Measurements from ENCODE around the gene CPN2. TPM values are rescaled to one million over a fixed set of nuclear protein-coding genes. Genes with fewer than 3 reads are reported as not detected.
A peak's percentile ranks its signal among the peaks of the same experiment; 100 is the strongest.

Gene CPN2
- total RNA-seq, result not detected in 2 replicates

DNA sequence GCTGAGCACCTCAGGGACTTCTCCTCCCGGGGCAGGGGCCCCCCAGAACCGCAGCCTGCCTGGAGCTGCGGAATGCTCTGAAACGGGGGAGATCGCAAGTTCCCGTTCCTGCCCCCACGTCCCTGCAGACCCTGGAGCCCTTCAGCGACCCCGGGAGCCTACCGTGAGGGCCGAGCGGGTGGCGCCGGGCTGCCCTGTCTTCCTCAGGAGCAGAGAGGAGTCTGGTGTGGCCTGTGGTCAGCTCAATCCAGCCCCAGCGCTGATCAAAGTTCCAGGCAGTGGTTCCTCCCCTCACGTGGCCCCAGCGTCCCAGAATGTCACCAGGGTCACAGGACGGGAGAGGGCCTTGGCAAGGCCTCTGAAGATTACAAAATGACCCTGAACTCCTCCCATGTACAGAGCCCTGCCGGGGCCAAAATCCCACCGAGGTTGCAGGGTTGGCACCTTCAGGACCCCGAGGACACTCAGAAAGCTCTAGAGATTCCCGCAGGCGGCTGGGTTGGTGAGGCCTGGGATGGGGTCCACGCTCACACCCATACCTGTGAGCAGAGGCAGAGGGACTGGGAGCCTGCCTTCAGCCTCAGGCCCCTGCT is at the start of gene CPN2:
Gene CPN2 (minus strand): TSS at position 249 of the 593 bp plus-strand sequence. CDS start 8,626 bp downstream, outside the sequence.
- no peak for DNase-seq (ENCODE audit: low read depth)
- H3K4me3 ChIP-seq (ENCODE audit: low read depth, low read length), result no peak within 1 kb of the TSS
- no peak for TF ChIP-seq CTCF (conservative IDR thresholded peaks at IDR 0.05; ENCODE audit: low read depth, low read length)

DNA sequence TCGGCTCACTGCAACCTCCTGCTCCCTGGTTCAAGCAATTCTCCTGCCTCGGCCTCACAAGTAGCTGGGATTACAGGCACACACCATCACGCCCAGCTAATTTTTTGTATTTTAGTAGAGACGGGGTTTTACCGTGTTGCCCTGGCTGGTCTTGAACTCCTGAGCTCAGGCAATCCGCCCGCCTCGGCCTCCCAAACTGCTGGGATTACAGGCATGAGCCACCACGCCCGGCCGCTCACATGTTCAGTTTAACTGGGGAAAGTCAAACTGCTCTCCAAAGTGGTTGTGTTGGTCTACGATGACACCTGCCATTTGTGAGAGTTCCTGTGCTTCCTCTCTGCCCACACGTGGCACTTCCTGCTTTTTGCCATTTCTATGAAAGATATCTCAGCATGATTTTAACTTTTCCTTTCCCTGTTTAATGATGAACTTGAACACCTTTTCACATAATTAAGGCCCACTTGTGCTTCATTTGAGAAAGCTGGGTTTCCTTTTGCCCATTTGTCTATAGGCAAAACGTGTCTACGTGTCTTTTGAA is 48.8 kb upstream of the CPN2 start:
- no peak overlapping the region for H3K4me3 ChIP-seq (ENCODE audit: low read depth, low read length)
- DNase-seq (ENCODE audit: low read depth), result no peak
- no peak for TF ChIP-seq CTCF (conservative IDR thresholded peaks at IDR 0.05; ENCODE audit: low read depth, low read length)

- no peak for DNase-seq (ENCODE audit: low read depth)
- no peak for TF ChIP-seq CTCF (conservative IDR thresholded peaks at IDR 0.05; ENCODE audit: low read depth, low read length)
- no peak within 1 kb of the TSS for H3K4me3 ChIP-seq (ENCODE audit: low read depth, low read length)
Observed at GRCh38 chr3:194399166-194399565, 48.0 kb upstream of the CPN2 start, which contains the start of gene GP5. Gene GP5, minus strand, starts transcription at chr3:194399266. Its CDS starts 984 bp downstream, at chr3:194398282.

- TF ChIP-seq CTCF (conservative IDR thresholded peaks at IDR 0.05; ENCODE audit: low read depth, low read length), result no peak
- H3K4me3 ChIP-seq (ENCODE audit: low read depth, low read length), result no peak overlapping the region
- no peak for DNase-seq (ENCODE audit: low read depth)
Observed at GRCh38 chr3:194397757-194398312, 46.7 kb upstream of the CPN2 start.

DNA sequence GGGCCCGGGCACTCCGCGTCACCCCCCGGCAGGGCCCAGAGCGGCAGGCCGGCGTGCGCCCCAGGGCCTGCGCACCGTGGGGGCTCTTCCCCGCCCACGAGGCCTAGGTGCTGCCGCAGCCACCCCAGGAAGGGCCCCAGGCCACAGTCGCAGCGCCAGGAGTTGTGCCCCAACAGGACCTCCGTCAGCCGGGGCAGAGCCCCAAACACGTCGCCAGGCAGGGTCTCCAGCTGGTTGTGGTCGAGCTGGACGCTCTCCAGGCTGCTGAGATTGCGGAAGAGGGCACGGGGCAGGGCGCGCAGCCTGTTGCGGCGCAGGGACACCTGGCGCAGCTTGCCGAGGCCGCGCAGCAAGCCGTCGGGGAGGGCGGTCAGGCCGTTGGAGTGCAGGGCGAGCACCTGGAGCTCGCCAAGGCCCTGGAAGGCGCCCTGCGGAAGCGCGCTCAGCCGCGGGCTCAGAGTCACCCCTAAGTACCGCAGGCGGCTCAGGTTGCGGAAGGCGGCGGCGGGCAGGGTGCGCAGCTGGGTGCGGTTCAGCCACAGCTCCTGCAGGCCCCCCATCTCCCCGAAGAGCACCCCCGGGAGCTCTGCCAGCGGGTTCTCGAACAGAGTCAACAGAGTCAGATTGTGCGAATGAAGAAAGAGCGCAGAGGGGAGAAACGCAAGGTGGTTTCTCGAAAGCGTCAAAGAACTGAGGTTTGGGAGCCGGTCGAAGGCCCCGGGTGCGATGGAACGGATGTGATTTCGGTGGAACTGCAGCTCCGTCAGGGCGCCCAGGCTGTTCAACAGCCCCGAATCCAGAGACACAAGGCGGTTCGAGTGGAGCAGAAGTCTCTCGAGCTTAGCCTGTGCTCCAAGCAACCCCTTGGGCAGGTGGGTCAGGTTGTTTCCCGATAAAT is 46.0 kb upstream of the CPN2 start:
- TF ChIP-seq CTCF (conservative IDR thresholded peaks at IDR 0.05; ENCODE audit: low read depth, low read length), result no peak
- no peak for DNase-seq (ENCODE audit: low read depth)
- H3K4me3 ChIP-seq (ENCODE audit: low read depth, low read length), result no peak overlapping the region

DNA sequence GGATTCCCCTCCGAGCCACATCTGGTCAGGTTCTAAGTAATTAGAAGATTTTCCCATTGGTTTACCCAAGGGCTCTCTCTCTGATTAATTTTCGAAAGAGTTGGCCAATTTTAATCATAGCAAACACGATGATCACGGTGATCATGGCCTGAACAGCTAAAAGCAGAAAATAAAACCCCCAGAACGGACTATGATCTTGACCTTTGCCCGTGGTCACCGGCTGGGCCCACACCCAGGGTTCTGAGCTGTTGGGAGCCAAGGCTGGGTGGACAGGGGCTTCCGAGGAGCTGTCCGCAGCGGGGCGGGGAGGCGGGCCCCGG is 45.4 kb upstream of the CPN2 start:
- TF ChIP-seq CTCF (conservative IDR thresholded peaks at IDR 0.05; ENCODE audit: low read depth, low read length), result no peak
- peak overlapping the region; percentile 32 for H3K4me3 ChIP-seq (ENCODE audit: low read depth, low read length)
- DNase-seq (ENCODE audit: low read depth), result no peak

Measured in epithelial cell of proximal tubule (primary cell).